Measurements from ENCODE around the gene TENM4.

The TENM4 gene

DNA sequence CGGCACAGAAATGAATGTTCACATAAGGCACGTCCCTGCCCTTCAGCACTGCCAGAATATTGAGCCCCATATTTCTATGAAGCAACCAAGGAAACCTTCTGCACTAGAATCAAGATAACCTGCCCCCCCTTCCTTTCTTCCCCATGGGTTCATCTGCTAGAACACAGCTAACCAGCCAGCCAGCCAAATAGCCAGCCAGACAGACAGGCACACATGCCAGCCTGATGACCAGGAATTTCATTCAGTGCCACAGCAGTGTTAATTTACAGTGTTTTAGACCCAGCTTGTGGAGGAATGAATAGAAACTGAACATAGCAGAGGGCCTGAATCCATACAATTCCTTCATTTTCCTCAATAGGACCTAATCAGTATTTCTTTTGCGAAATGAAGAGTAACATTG is 57.0 kb downstream of the TENM4 start:
- DNase-seq = no peak

- no peak for DNase-seq
These were observed 58.4 kb downstream of the TENM4 start for GRCh38 chr11:79382301-79383050.

GRCh38 chr11:79381036-79381435 is 59.8 kb downstream of the TENM4 start:
- no peak for DNase-seq

DNA sequence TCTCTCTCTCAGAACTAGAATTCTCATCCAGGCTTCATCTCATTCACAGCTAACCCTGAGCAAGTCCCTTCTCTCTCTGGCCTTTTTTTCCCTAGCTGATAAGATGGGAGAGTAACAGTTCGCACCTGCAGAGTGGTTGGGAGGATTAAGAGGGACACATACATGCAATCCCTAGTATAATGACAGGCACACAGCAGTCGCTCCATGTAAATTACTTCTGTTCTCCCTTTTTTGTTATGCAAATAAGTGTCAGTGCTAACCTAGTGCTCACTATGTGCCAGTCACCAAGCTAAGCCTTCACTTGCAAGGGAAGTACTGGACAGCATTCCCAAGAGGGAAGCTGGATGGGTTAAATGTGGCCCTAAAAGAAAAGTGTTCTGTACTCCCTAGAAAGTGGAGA is 63.4 kb downstream of the TENM4 start:
- no peak for DNase-seq

- no peak for DNase-seq
These were observed 64.8 kb downstream of the TENM4 start for GRCh38 chr11:79375818-79376550.

DNA sequence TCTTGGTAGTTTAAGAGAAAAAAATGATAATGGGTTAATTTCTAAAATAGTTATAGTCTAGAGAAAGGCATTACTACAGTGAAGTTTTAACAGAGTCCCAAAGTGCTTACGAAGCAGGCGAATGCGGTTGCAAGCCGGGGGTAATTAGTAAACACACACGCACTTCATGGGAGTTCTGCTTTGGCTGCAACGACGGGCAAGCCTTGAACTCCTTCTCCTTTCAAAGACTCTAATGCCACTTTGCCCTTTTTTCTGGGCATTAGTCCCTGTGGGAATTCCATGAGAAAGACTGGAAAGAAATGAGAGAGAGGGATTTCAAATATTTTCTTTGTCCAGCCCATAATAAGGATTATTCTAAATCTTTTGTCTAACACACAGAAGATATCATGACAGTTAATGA is 66.1 kb downstream of the TENM4 start:
- DNase-seq = no peak

DNA sequence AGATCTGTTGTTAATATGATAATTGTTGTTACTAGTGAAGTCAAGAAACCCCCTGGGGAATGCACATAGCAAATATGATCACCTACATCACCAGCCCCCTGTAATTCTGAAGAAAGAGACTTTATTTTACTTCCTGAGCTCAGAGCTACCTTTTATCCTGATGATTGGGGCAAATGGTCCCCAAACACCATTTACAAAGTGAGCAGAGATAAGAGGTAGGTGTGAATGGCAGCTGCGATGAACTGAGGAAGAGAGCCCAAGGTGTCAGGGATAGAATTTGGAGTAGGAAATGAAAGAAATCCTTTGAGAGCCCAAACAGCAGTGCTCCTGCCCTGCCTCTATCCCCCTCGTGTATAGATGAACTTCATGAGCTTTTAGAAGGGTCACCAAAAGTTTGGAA is 69.1 kb downstream of the TENM4 start:
- DNase-seq = no peak

DNA sequence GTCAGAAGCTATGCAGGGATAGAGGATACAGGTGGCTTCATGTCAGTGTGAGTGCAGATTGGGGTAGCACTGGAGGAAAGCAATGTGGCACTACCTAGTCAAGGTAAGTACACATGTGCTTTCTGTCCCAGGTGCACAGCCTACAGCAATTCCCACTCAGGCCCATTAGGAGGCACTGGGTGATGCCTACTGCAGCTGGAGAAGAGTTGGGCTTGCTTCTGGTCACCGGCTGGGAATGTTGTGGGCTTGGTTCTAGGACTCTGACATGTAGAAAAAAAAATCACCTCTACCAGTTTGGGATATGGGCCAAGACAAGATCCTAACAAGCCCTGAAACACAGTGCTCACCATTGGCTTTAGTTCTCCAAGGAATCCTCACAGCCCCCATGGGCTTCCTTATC is 69.7 kb downstream of the TENM4 start:
- no peak for DNase-seq

GRCh38 chr11:79369055-79369454 is 71.8 kb downstream of the TENM4 start:
- no peak for DNase-seq

DNA sequence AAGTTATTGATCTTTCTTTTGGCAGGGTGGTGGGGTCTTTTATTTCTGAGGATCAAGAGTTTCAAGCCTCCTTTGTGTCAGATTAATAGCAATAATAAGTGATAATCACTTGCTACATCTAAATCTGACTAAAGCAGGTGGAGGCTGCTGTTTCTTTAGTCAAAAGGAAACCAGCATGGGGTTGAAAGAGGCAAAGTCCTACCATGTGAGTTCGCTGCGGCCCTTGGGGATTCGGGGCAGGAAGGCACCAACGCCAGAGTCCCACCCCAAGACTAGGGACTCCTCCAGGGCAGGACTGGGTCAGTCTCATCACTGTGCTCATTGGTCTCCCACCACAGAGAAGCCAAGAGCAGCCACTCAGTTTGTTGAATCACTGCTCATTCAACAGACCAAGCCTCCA is 73.0 kb downstream of the TENM4 start:
- no peak for DNase-seq

GRCh38 chr11:79366218-79366617 is 74.6 kb downstream of the TENM4 start:
- no peak for DNase-seq

GRCh38 chr11:79363861-79364378 is 76.9 kb downstream of the TENM4 start:
- no peak for DNase-seq

GRCh38 chr11:79363256-79363655 is 77.6 kb downstream of the TENM4 start:
- DNase-seq = no peak

DNA sequence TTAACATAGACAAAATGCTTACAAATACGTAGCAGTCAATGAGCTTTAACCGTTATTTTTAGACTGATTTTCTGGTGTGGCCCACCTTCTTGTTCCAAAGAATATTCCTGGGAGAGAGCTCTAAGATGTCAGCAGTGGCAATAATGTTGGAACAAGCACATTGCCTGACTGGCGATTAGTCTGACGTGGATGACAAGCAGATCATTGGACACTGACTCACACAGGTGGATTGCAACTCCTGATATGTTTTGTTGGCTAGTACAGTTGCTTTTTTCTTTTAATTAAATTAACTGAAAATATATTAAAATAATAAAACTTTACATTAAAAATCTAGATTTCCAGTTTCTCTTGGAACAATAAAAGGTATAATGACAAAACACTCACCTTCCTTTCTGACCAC is 78.0 kb downstream of the TENM4 start:
- DNase-seq = no peak

- no peak for DNase-seq
These were observed 78.5 kb downstream of the TENM4 start for GRCh38 chr11:79362206-79362757.

- no peak for DNase-seq
These were observed 82.6 kb downstream of the TENM4 start for GRCh38 chr11:79358258-79358657.

- no peak for DNase-seq
These were observed 87.1 kb downstream of the TENM4 start for GRCh38 chr11:79353706-79354105.

DNA sequence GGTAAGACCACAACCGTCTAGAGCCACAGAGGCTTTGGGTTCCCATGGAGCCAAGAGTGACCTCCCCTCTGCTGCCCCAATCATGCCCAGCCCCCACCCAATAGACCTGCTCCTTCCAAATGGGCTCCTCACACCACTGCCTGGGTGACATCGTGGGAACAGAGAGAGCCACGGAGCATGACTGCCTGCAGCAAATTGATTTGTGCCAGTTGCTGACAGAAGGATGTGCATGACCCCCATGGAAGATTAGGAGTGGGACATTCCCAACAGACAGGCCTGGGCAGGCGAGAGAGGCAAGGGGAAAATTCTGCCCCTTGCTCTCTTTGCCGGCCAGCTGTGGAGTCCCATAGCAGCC is 88.5 kb downstream of the TENM4 start:
- no peak for DNase-seq

DNA sequence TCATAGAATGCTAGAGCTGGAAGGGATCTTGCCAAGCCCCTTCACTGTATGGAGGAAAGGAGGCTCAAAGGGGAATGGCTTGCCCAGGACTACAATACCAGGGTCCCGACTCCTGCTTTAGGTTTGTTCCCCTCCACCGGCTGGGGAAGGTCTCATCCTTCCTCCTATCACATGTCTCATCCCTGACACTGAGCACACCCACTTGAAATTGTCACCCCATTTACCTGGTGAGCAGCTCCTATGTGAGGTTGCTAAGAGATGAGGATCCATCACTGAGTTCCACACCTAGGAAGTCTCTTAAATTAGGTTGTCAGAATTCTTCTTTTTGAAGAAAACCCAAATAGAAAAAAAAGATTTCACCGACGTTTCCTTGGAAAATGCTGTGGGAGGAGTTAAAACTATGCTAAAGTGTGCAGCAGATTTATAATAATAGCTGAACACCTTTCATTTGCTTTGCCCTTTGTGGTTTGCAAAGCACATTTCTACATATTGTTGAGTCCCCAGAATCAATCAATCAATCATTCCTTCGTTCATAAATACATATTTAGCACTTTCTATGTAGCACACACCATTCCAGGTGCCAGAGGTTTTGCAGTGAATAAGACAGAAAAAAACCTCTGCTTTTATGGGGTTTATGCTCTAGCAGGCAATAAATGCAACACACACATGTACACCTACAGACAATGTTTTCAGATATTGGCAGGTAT is 91.7 kb downstream of the TENM4 start:
- no peak for DNase-seq

DNA sequence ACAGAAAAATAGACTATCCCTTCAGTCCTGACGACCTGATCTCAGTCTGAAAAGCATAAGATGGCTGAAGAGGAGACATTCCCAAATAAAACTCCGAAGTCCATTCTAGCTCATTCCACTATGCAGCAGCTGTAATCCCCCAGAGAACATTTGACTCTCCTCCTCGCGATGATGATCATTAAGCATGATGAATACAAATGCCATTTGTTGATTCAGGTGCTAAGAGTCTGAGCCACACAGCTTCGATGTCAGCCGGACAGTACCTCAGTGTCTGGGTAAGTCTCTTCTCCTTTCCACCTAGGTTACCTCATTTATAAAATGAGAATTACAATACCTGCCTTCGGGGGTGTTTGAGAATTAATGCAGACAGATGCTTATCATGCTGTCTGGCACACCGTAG is 94.8 kb downstream of the TENM4 start:
- DNase-seq = no peak

GRCh38 chr11:79344753-79345294 is 96.0 kb downstream of the TENM4 start:
- DNase-seq = no peak

DNA sequence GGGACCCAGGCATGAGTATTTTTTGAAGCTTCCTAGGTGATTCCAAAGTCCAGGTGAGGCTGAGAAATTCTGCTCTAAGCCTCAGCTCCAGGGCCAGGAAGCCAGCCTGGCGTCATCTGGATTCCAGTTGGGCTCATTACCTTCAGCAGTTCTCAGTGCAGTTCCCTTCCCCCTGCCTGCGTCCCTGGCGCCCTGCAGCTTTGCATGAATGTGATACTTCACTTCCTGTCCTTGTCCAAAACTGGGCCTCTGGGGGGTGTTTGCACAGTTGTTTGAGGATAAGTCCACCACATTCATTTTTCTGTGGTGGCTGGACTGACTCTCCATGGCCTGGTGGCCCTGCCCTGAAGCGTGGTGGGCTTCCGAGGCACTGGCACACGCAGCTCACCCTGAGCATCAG is 98.1 kb downstream of the TENM4 start:
- no peak for DNase-seq

- DNase-seq = no peak
These were observed 98.6 kb downstream of the TENM4 start for GRCh38 chr11:79342236-79342635.

All from stimulated activated CD4-positive, alpha-beta T cell treated with anti-CD3 and anti-CD28 coated beads, Interleukin-15, amount 100 ng/mL, for 24 hours (primary cell).